ENCODE data around the gene ZNF226. TPM values are rescaled to one million over a fixed set of nuclear protein-coding genes. Genes with fewer than 3 reads are reported as not detected.
"Not testable (repeated sequence)": the region's sequence is repeated elsewhere in the genome, so short reads cannot be mapped to it uniquely, and the experiment has no call there.

Gene ZNF226
- total RNA-seq, 4 donors from 2014 or later: 9.9 to 23.8 (median 12.9) TPM

DNA sequence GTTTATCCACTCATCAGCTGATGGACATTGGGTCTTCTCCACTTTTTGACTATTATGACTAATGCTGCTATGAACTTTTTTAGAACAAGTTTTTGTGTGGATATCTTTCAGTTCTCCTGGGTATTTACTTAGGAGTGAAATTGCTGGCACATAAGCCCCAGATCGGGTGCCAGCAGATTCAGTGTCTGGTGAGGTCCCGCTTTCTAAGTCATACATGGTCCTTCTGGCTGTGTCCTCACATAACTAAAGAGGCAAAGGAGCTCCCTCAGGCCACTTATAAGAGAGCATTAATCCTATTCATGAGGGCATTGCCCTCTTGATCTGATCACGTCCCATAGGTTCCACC lies 600 bp upstream of the ZNF226 start:
- peak overlapping the region; percentile 79 to 92 (median 90) for H3K27ac ChIP-seq
- intact Hi-C loops (cut with DNase I): no loop called here

GRCh38 chr19:44170660-44171059 lies 5.8 kb downstream of the ZNF226 start:
- Histone ChIP-seq H3K9me3 (peaks cover 0 to 94% (median 62%) of the 10 kb centered on the region in 3 donors), H3K4me1 (peaks cover 0 to 15% (median 7%) of the 10 kb centered on the region in 3 donors), H3K36me3 (peaks cover 50 to 99% (median 56%) of the 10 kb centered on the region in 3 donors)
- H3K27ac ChIP-seq; intact Hi-C loops (cut with DNase I); DNase-seq; H3K27me3 ChIP-seq; H3K4me3 ChIP-seq: not testable (repeated sequence)
- WGBS, 2 donors: 88 to 98% methylated on average over 6 of the region's 6 CpGs

More for the DNA sequence above, 600 bp upstream of the ZNF226 start:
- no peak for DNase-seq
- Histone ChIP-seq H3K4me1 (peaks cover 6 to 24% (median 9%) of the 10 kb centered on the region in 3 donors), H3K36me3 (peaks cover 3 to 36% (median 7%) of the 10 kb centered on the region in 3 donors), H3K9me3 (peaks cover 0 to 77% (median 24%) of the 10 kb centered on the region in 3 donors), H3K4me3 (peak overlapping the region; percentile 66 to 94 (median 79)), H3K27me3 (no peaks in the 10 kb centered on the region)
- WGBS, 2 donors: 60 to 67% methylated on average over 1 to 3 of the region's 3 CpGs
- no peak for TF ChIP-seq POLR2A (IDR thresholded peaks at IDR 0.05)

DNA sequence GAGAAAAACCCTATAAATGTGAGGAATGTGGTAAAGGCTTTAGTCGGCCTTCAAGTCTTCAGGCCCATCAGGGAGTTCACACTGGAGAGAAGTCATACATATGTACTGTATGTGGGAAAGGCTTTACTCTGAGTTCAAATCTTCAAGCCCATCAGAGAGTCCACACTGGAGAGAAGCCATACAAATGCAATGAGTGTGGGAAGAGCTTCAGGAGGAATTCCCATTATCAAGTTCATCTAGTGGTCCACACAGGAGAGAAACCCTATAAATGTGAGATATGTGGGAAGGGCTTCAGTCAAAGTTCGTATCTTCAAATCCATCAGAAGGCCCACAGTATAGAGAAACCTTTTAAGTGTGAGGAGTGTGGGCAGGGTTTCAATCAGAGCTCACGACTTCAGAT lies 11.7 kb downstream of the ZNF226 start:
- DNase-seq: no peak
- H3K36me3 ChIP-seq: peaks cover 30 to 58% (median 43%) of the 10 kb centered on the region in 3 donors
- H3K4me1 ChIP-seq: no peaks in the 10 kb centered on the region
- intact Hi-C loops (cut with DNase I): no loop called here
- TF ChIP-seq POLR2A (IDR thresholded peaks at IDR 0.05) (no peak), CTCF (IDR thresholded peaks at IDR 0.05) (no peak)
- no peaks in the 10 kb centered on the region for H3K27me3 ChIP-seq
- H3K4me3 ChIP-seq: no peak overlapping the region
- peaks cover 0 to 100% (median 88%) of the 10 kb centered on the region in 3 donors for H3K9me3 ChIP-seq
- 87 to 95% methylated on average over 3 of the region's 3 CpGs for WGBS, 2 donors
- H3K27ac ChIP-seq: no peak overlapping the region

GRCh38 chr19:44180968-44181367 lies 16.1 kb downstream of the ZNF226 start:
- H3K9me3 ChIP-seq: peaks cover 0 to 90% (median 64%) of the 10 kb centered on the region in 3 donors
- no peaks in the 10 kb centered on the region for H3K27me3 ChIP-seq
- peaks cover 0 to 14% (median 7%) of the 10 kb centered on the region in 3 donors for H3K36me3 ChIP-seq
- H3K4me3 ChIP-seq: no peak overlapping the region
- no peak overlapping the region for H3K27ac ChIP-seq
- no peaks in the 10 kb centered on the region for H3K4me1 ChIP-seq
- intact Hi-C loops (cut with DNase I): no loop called here
- TF ChIP-seq CTCF (IDR thresholded peaks at IDR 0.05): no peak
- no peak for TF ChIP-seq POLR2A (IDR thresholded peaks at IDR 0.05)
- no peak for DNase-seq

- TF ChIP-seq POLR2A (IDR thresholded peaks at IDR 0.05) (no peak), CTCF (IDR thresholded peaks at IDR 0.05) (no peak)
- peaks cover 0 to 78% (median 58%) of the 10 kb centered on the region in 3 donors for H3K9me3 ChIP-seq
- intact Hi-C loops (cut with DNase I): no loop called here
- no peaks in the 10 kb centered on the region for H3K4me1 ChIP-seq
- no peaks in the 10 kb centered on the region for H3K27me3 ChIP-seq
- peaks cover 0 to 2% (median 0%) of the 10 kb centered on the region in 3 donors for H3K36me3 ChIP-seq
- WGBS, 2 donors: 81 to 89% methylated on average over 9 to 10 of the region's 10 CpGs
- no peak overlapping the region for H3K4me3 ChIP-seq
- DNase-seq: no peak
- H3K27ac ChIP-seq: no peak overlapping the region
Observed at GRCh38 chr19:44182145-44182544, 17.2 kb downstream of the ZNF226 start.

GRCh38 chr19:44190020-44190419 lies 25.1 kb downstream of the ZNF226 start:
- no peak for TF ChIP-seq CTCF (IDR thresholded peaks at IDR 0.05)
- DNase-seq: no peak
- 94 to 95% methylated on average over 6 of the region's 6 CpGs for WGBS, 2 donors
- H3K4me3 ChIP-seq: no peak overlapping the region
- H3K36me3 ChIP-seq: no peaks in the 10 kb centered on the region
- H3K9me3 ChIP-seq: peaks cover 0 to 49% (median 11%) of the 10 kb centered on the region in 3 donors
- no peaks in the 10 kb centered on the region for H3K27me3 ChIP-seq
- H3K4me1 ChIP-seq: no peaks in the 10 kb centered on the region
- intact Hi-C loops (cut with DNase I): no loop called here
- no peak overlapping the region for H3K27ac ChIP-seq
